Measurements from ENCODE around the gene CHID1.

The CHID1 gene

GRCh38 chr11:831118-831864 is 79.3 kb downstream of the CHID1 start:
- DNase-seq, result no peak

DNA sequence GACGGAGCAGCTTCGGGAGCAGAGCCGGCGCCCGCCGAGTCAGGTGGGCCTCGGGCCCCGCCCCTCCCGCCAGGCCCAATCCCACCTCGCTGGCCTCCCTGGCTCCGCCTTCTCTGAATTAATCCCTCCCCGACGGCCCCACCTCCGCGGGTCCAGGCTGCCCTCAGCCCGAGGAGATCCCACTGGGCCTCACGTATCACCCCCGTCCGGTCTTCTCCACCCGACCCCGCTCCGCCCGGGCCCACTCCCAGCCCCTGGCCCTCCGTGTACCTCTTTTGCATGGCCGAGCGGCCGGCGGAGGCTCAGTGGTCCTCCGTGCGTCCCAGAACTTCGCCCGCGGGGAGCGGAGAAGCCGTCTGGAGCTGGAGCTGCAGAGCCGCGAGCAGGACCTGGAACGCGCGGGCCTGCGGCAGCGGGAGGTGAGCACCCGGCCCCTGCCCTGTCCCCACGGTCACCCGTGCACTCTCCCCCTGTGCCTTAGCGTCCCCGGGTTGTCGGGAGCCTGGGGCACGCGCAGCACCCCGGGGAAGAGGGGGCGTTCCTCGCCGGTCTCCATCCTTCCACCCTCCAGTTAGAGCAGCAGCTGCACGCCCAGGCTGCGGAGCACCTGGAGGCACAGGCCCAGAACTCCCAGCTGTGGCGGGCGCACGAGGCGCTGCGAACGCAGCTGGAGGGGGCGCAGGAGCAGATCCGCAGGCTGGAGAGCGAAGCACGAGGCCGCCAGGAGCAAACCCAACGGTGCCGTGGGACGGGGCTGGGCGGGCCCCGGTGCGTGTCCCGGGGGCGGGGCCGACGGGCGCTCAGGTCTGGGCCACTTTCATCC is 80.1 kb downstream of the CHID1 start:
- DNase-seq, result no peak

GRCh38 chr11:829847-830294 is 80.7 kb downstream of the CHID1 start:
- DNase-seq, result no peak

GRCh38 chr11:829176-829846 is 81.3 kb downstream of the CHID1 start:
- DNase-seq, result no peak

GRCh38 chr11:828506-829175 is 82.0 kb downstream of the CHID1 start:
- DNase-seq, result no peak

DNA sequence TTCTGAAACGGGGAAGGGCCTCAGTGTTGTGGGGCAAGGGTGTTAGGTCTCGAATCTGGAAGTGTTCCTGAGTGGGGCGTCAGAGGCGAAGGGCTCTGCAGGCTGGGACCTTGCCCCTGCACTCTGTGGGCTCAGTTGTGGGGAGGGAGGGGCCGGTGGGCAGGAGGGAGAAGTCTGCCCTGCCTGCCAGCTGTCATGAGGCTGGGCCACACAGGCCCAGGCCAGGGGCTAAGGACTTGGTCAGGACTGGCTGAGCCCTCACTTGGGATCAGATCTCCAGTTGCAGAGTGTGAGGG is 82.8 kb downstream of the CHID1 start, which contains the start of gene CRACR2B:
Gene CRACR2B, plus strand, starts transcription at position 23 of the 296 bp plus-strand sequence. CDS start 689 bp downstream, outside the sequence.
- DNase-seq, result no peak

DNA sequence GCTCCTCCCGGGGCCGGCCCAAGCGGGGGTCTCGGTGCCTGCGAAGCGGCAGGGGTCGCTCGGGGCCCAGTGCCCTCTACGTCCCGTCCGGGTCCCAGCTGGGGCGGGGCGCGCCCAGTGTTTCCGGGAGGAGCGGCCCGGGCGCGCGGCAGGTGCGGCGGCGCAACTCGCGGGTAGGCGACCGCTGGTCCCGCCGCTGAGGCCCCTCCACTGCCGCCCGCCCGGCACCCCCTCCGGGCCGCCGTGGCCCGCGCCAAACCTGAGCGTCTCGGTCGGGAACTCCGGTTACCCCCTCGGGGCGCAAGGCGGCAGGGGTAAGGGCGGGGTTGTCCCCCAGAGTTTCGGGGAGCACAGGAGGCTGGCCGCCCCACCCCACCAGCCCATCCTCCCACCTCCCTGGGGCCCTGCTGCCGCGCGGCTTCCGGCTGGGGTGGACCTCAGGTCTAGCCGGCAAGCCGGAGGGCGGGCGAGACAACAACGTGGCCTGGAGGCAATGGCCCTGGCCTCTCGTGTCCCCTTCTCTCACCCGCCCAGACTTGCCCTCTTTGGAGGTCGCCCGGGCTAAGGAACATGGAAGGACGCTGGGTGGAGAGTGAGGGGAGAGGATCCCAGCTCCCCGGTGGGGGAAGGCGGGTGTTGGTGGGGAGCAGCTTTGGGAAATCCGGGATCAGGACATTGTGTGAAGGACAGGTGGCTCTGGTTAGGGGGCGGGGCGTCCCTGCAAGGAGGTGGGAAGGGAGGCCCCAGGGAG is 83.3 kb downstream of the CHID1 start:
- DNase-seq, result no peak

DNA sequence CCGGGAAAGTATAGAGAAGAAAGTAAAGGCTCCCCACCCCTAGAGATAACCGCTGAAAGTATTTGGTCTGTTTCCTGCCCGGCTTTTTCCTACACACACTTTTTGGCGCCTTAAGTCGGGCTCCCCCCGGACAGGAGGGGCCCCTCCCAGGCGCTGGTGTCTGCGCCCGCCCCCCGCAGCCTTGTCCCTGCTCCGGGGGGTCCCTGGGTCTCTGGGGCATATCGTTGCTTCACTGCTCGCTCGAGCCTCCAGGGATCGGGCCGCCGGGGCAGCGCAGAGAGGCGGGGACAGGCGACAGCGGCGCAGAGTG is 83.8 kb downstream of the CHID1 start:
- no peak for DNase-seq

DNA sequence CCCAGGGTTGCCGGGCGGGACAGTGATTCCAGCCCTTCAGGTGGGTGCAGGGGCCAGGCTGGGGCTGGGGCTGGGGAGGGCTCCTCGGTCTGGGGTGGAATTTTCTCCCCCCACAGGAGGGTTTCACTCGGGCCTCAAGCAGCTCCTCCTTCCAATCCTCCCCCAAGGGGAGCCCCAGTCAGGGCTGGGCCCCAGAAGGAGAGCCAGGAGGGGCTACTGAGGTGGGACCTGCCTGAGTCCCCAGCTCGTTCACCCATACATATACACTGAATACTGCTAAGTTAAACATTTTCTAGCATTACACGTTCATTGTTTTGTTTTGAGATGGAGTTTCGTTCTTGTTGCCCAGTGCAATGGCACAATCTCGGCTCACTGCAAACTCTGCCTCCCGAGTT is 84.4 kb downstream of the CHID1 start:
- DNase-seq, result no peak

GRCh38 chr11:825366-826226 is 85.0 kb downstream of the CHID1 start:
- DNase-seq, result no peak

DNA sequence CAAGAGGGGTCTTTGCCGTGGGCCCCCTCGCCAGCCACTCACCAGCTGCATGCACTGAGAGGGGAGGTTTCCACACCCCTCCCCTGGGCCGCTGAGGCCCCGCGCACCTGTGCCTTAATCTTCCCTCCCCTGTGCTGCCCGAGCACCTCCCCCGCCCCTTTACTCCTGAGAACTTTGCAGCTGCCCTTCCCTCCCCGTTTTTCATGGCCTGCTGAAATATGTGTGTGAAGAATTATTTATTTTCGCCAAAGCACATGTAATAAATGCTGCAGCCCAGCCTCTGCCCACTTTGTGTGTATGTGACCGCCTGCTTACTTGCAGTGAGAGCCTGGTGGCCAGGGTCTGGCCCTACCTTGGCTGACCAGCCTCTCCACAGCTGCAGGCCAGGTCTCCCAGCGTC is 85.7 kb downstream of the CHID1 start:
- DNase-seq, result no peak

- no peak for DNase-seq
Observed at GRCh38 chr11:824292-824880, 86.2 kb downstream of the CHID1 start.

DNA sequence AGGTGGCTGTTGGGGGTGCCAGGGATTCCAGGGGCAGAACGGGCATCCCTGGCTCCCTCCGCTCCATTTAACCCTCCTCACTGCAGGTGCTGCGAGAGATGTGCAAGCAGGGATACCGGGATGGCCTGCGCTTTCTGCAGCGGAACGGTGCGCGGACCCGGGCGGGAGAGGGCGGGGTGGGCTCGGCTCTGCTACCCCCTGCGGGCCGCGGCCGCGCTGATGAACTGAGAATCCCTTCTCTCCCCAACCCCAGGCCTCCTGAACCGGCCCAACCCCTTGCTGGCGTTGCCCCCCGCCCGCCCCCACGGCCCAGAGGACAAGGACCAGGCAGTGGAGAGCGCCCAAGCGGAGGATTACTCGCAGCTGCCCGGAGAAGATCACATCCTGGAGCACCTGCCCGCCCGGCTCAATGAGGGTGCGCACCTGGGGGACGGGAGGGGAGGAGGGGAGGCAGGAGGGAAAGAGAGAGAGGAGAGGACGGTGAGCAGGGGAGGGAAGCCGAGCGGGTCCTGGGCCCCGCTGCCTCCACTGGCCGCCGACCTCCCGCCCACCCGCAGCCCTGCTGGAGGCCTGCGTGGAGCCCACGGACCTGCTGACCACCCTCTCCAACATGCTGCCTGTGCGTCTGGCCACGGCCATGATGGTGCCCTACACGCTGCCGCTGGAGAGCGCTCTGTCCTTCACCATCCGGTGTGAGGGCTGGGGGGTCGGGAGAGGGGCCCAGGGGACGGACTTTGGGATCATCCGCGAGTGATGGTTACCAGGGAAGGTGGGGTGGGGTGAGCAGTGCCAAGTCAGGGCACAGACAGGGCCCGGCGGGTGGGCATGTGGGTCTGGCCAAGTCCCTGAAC is 86.9 kb downstream of the CHID1 start:
- no peak for DNase-seq

GRCh38 chr11:821512-822371 is 88.9 kb downstream of the CHID1 start:
- no peak for DNase-seq

- no peak for DNase-seq
Observed at GRCh38 chr11:820655-821511, 89.7 kb downstream of the CHID1 start.

DNA sequence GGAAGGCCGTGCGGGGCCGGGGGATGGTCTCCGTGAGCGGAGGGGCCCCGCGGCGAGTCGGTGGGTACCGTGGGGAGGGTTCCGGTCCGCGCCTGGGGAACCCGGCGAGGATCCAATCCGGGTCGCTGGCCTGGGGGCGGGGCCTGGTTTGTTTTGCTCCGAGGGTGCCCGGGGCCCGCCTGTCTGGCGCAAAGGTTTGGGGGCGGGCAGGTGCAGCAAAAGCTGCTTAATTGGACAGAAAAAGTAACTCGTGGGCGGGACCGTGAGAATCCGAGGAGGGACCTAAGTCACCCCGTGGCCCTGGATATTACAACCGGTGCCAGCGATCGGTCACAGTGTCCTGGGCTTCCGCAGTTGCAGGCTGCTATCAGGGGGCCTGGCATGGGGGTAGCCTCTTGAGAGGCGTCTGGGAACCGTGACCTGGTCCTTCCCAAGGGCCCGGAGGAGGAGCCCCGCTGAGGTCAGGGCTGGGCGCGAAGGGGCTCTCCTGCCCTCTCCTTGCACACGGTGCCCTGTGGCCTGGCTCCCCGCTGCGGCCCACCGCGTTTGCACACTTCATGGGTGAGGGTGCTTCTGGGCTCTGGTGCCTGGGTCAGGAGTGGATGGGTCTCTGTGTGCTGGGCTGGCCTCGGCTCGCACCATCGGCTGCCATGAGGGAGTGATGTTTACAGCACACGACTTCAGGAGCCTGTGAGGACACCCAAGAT is 90.5 kb downstream of the CHID1 start:
- DNase-seq, result peak; percentile 40

DNA sequence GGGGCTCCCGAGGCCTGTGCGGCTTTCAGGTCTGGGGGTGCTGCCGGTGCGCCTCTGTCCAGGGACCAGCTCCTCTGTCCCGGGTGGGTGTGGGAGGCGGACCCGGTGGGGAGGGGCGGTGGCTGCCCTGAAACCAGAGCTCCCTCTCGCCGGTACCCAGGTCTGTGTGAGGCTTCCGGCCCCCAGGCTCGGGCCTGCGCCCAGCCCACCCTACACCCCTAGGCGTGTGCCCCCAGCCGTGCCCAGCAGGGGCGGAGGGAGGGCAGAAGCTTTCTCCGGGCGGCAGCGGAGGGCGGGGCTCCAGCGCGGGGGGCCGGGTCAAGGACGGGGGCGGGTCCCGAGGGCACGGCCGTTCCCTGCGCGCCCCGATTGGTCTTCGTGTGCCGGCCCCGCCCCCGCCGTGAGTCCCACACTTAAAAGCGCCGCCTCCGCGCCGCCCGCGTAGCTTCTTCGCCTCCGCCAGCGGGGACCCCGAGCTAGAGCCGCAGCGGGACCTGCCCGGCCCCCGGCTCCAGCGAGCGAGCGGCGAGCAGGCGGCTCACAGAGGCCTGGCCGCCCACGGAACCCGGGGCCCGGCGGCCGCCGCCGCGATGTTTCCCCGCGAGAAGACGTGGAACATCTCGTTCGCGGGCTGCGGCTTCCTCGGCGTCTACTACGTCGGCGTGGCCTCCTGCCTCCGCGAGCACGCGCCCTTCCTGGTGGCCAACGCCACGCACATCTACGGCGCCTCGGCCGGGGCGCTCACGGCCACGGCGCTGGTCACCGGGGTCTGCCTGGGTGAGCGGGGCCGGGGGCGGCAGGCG is 91.3 kb downstream of the CHID1 start:
- peak; percentile 78 for DNase-seq

All from NCI-H446 treated with DMSO at 0.1 percent for 48 hours (cell line).